Sigmoid colon (tissue), 3 donors: Measurements from ENCODE around the gene RAB3B.

Experiments used
- POLR2A ChIP-seq, 2 donors: fragments of 450-650 bp; IDR thresholded peaks; one replicate each; pipeline ENCODE4 v1.6.1; 2016; ENCODE audit warnings: antibody characterized with exemption in 2 of 2, mild to moderate bottlenecking in 2 of 2, moderate library complexity in 2 of 2
- TF ChIP-seq, protein P1 (sequence below), 4 experiments: fragments of 450-650 bp in 3 of 4; fragments of 200-600 bp in 1 of 4; IDR thresholded peaks; one replicate each; pipeline ENCODE4 v1.5.1; 2016 to 2019; ENCODE audit warnings: antibody characterized with exemption in 4 of 4, mild to moderate bottlenecking in 3 of 4, moderate library complexity in 2 of 4

DNA sequence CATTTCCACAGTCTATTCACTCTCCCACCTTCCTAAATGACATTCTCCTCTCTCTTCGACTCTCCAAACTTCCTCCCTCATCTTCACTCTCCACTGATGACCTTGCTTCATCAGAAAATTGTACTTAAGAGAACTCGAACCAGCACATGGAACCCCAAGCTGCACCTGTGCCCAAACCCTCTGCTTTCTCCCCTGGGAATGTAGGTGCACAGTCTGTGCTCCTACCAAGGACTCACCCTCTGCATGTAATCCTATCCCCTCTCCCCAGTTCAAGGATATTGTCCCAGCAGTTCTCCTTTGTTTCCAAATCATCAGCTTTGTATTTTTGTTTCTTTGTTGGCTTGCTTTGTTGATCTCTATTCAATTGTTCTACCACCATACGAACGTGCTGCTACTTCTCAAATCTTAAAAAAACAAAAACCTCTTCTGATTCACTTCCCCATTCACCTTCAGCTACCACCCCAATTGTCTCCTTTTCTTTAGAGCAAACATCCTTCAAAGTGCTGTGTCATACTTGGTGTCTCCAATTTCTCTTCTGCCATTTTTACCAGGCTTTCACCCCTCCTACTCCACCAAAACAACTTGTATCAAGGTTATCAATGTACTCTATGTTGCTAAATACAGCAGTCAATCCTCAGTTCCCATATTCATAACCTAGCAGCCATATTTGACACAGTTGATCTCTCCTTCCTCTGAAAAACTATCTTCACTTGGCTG lies 26.8 kb downstream of the RAB3B start:
- TF ChIP-seq, protein P1, sequence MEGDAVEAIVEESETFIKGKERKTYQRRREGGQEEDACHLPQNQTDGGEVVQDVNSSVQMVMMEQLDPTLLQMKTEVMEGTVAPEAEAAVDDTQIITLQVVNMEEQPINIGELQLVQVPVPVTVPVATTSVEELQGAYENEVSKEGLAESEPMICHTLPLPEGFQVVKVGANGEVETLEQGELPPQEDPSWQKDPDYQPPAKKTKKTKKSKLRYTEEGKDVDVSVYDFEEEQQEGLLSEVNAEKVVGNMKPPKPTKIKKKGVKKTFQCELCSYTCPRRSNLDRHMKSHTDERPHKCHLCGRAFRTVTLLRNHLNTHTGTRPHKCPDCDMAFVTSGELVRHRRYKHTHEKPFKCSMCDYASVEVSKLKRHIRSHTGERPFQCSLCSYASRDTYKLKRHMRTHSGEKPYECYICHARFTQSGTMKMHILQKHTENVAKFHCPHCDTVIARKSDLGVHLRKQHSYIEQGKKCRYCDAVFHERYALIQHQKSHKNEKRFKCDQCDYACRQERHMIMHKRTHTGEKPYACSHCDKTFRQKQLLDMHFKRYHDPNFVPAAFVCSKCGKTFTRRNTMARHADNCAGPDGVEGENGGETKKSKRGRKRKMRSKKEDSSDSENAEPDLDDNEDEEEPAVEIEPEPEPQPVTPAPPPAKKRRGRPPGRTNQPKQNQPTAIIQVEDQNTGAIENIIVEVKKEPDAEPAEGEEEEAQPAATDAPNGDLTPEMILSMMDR (IDR thresholded peaks at IDR 0.05): no peak
- TF ChIP-seq POLR2A (IDR thresholded peaks at IDR 0.05): no peak
